DMS153 (cell line): ENCODE data around the gene CDC37.

Experiments
- DNase-seq: peaks from one replicate; lab custom pipeline; 2025; lab: John Stamatoyannopoulos, UW

The CDC37 gene

GRCh38 chr19:10403137-10404021, at the start of gene CDC37:
CDC37 (minus strand) TSS chr19:10403542; CDS start chr19:10403479, 63 bp downstream.
- peak; percentile 87 for DNase-seq

- DNase-seq: peak; percentile 78
These were observed 47.7 kb upstream of the CDC37 start for GRCh38 chr19:10450853-10451609.

- no peak for DNase-seq
These were observed 47.0 kb upstream of the CDC37 start for GRCh38 chr19:10450191-10450852.

- no peak for DNase-seq
These were observed 45.7 kb upstream of the CDC37 start for GRCh38 chr19:10449037-10449436.

GRCh38 chr19:10442698-10443097, 39.4 kb upstream of the CDC37 start:
- no peak for DNase-seq

GRCh38 chr19:10439588-10439987, 36.2 kb upstream of the CDC37 start:
- DNase-seq: no peak

GRCh38 chr19:10433131-10433536, 29.8 kb upstream of the CDC37 start:
- no peak for DNase-seq

- no peak for DNase-seq
These were observed 29.4 kb upstream of the CDC37 start for GRCh38 chr19:10432736-10433130.

GRCh38 chr19:10431943-10432735, 28.8 kb upstream of the CDC37 start:
- no peak for DNase-seq

- no peak for DNase-seq
These were observed 28.1 kb upstream of the CDC37 start for GRCh38 chr19:10431254-10431942.

GRCh38 chr19:10430505-10431253, 27.3 kb upstream of the CDC37 start:
- DNase-seq: no peak

- DNase-seq: no peak
These were observed 25.6 kb upstream of the CDC37 start for GRCh38 chr19:10428996-10429381.

- no peak for DNase-seq
These were observed 23.8 kb upstream of the CDC37 start for GRCh38 chr19:10427169-10427568.

GRCh38 chr19:10424011-10424637, 20.8 kb upstream of the CDC37 start:
- peak; percentile 45 for DNase-seq

- no peak for DNase-seq
These were observed 19.5 kb upstream of the CDC37 start for GRCh38 chr19:10422846-10423245.

- DNase-seq: no peak
These were observed 18.7 kb upstream of the CDC37 start for GRCh38 chr19:10422046-10422461.

- no peak for DNase-seq
These were observed 18.1 kb upstream of the CDC37 start for GRCh38 chr19:10421240-10422045.

- no peak for DNase-seq
These were observed 17.3 kb upstream of the CDC37 start, which contains the start of gene PDE4A for GRCh38 chr19:10420444-10421239. PDE4A (plus strand) TSS chr19:10420538; CDS start chr19:10420765, 227 bp downstream.
